Measurements from ENCODE around the gene DYNLT4. TPM values are rescaled to one million over a fixed set of nuclear protein-coding genes. Genes with fewer than 3 reads are reported as not detected.

The DYNLT4 gene
- total and polyA plus RNA-seq, 8 donors = 0.28 to 1.8 (median 0.38) TPM

GRCh38 chr1:44834328-44834727 lies 27.2 kb upstream of the DYNLT4 start:
- Histone ChIP-seq H3K36me3 (no peaks in the 10 kb centered on the region), H3K27me3 (no peaks in the 10 kb centered on the region), H3K9me3 (no peaks in the 10 kb centered on the region), H3K4me3 (no peak overlapping the region), H3K4me1 (no peaks in the 10 kb centered on the region), H3K27ac (no peak overlapping the region)
- ATAC-seq = no peak
- DNase-seq = no peak
- no peak for FAIRE-seq
- no peak for TF ChIP-seq CTCF (IDR thresholded peaks at IDR 0.05)
- intact Hi-C loops (cut with DNase I) = loop anchor here in 1 of 3 donors (10.0 kb wide), 1 partner anchor 170 kb away; no protein-coding TSS in a partner anchor
- 55 to 64% methylated on average over 7 of the region's 7 CpGs for WGBS, 2 donors

- DNase-seq = peak in 1 of 6 donors; percentile 13
- no peak overlapping the region for H3K27ac ChIP-seq
- TF ChIP-seq CTCF (IDR thresholded peaks at IDR 0.05) = no peak
- no peaks in the 10 kb centered on the region for H3K9me3 ChIP-seq
- no peaks in the 10 kb centered on the region for H3K27me3 ChIP-seq
- H3K36me3 ChIP-seq = no peaks in the 10 kb centered on the region
- 70 to 76% methylated on average over 13 of the region's 13 CpGs for WGBS, 2 donors
- no peaks in the 10 kb centered on the region for H3K4me1 ChIP-seq
- no peak for FAIRE-seq
- intact Hi-C loops (cut with DNase I) = loop anchor here in 1 of 3 donors (10.0 kb wide), 1 partner anchor 173 kb away; no protein-coding TSS in a partner anchor
- H3K4me3 ChIP-seq = no peak overlapping the region
- no peak for ATAC-seq
These were observed 25.0 kb upstream of the DYNLT4 start for GRCh38 chr1:44832056-44832705.

GRCh38 chr1:44831516-44831915 lies 24.4 kb upstream of the DYNLT4 start:
- FAIRE-seq (no peak), DNase-seq (peak in 1 of 6 donors; percentile 12), ATAC-seq (no peak)
- Histone ChIP-seq H3K4me1 (no peaks in the 10 kb centered on the region), H3K36me3 (no peaks in the 10 kb centered on the region), H3K27me3 (no peaks in the 10 kb centered on the region), H3K4me3 (no peak overlapping the region), H3K27ac (no peak overlapping the region), H3K9me3 (no peaks in the 10 kb centered on the region)
- intact Hi-C loops (cut with DNase I) = loop anchor here in 1 of 3 donors (10.0 kb wide), 1 partner anchor 173 kb away; no protein-coding TSS in a partner anchor
- 49 to 55% methylated on average over 9 of the region's 9 CpGs for WGBS, 2 donors
- TF ChIP-seq CTCF (IDR thresholded peaks at IDR 0.05) = no peak

- Histone ChIP-seq H3K27me3 (no peaks in the 10 kb centered on the region), H3K36me3 (no peaks in the 10 kb centered on the region), H3K9me3 (no peaks in the 10 kb centered on the region), H3K4me1 (no peaks in the 10 kb centered on the region), H3K27ac (no peak overlapping the region), H3K4me3 (no peak overlapping the region)
- ATAC-seq = no peak
- DNase-seq = peak in 1 of 6 donors; percentile 10
- FAIRE-seq = no peak
- 79 to 89% methylated on average over 10 of the region's 10 CpGs for WGBS, 2 donors
- no peak for TF ChIP-seq CTCF (IDR thresholded peaks at IDR 0.05)
- intact Hi-C loops (cut with DNase I) = loop anchor here in 1 of 3 donors (10.0 kb wide), 1 partner anchor 174 kb away; no protein-coding TSS in a partner anchor
These were observed 23.8 kb upstream of the DYNLT4 start for GRCh38 chr1:44830900-44831304.

Measured in pancreas (tissue), 10 donors.